AG09319 (cell line): ENCODE measurements around the gene DPRX.

Experiments
- DNase-seq: peaks from one replicate; pipeline ENCODE4 v3.0.0-alpha.2; 2010; ENCODE audit warnings: low read depth; ENCODE audit errors: extremely low read depth
- CTCF ChIP-seq: IDR thresholded peaks from 2 replicates; pipeline ENCODE4 v1.5.1; 2011; ENCODE audit warnings: low read depth, mild to moderate bottlenecking, inconsistent platforms, low read length, moderate library complexity

Gene DPRX

DNA sequence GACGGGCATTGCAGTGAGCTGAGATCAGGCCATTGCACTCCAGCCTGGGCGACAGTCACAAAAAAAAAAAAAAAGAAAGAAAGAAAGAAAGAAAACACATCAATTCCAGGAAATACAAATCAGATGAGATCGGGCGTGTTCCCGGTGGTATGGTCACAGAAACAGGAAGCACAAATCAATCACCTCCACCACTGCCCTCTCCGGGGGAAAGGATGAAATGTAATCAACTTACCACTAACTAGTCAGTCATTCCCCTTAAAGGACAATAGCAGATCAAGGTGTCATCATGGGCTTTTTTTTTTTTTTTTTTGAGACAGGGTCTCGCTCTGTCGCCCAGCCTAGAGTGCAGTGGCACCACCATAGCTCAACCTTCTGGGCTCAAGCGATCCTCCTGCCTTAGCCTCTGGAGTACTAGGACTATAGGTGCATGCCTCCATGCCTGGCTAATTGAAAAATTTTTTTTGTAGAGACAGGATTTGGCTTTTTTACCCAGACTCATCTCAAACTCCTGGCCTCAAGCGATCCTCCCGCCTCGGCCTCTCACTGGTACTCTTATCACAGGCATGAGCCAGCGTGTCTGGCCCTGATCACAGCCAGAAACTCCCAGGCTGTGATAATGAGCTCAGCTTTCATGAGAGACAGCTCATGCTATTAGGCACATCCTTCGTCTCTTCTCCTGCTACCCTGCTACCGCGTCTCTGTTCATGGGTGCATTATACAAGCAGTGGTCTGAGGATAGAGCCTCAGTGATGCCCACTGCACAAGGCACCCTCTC is 6.8 kb upstream of the DPRX start:
- TF ChIP-seq CTCF = no peak
- DNase-seq = no peak

GRCh38 chr19:53626486-53626885 is 5.3 kb upstream of the DPRX start:
- no peak for DNase-seq
- TF ChIP-seq CTCF = no peak

- no peak for DNase-seq
- TF ChIP-seq CTCF = no peak
Observed at GRCh38 chr19:53626976-53627375, 4.8 kb upstream of the DPRX start.

DNA sequence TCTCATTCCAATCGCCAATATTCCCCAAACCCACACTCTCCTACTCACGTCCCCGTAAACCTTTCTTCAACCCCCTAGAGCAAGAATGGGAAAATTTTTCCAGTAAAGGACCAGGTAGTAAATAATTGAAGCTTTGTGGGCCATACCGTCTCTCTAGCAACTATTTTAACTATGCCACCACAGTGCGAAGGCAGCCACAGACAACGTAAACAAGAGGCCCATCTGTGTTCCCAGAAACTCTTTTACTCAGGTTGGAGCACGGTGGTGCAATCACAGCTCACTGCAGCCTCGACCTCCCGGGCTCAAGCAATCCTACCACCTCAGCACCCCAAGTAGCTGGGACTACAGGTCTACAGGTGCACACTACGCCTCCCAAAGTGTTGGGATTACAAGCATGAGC is 3.0 kb downstream of the DPRX start:
- TF ChIP-seq CTCF = no peak
- DNase-seq = no peak

GRCh38 chr19:53639471-53639870 is 7.7 kb downstream of the DPRX start:
- TF ChIP-seq CTCF = no peak
- no peak for DNase-seq

DNA sequence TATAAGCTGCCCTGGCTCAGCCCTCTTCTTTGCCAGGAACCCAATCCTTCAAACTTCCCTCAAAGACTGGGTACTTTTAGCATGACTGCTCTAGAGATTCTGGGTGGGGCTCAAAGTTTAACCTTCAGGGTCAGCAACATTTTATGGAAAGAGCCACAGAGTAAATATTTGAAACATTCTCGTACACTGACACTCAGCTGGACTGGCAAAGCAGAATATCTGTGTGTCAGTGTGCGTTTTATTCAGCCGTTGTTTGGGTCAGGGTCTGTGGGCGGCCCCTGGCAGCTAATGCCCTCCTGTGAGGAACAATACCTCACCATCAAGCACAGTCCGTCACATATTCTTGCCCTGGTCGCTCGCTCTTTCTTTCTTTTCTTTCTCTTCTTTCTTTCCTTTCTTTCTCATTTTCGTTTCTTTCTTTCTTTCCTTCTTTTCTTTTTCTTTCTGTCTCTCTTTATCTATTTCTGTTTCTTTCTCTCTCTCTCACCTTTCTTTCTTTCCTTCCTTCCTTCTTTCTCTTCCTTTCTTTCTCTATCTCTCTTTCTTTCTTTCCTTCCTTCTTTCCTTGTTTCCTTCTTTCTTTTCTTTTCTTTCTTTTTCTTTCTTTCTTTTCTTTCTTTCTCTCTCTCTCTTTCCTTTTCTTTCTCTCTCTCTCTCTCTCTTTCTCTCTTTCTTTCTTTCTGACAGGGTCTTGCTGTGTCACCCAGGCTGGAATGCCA is 10.7 kb downstream of the DPRX start:
- TF ChIP-seq CTCF = no peak
- no peak for DNase-seq

DNA sequence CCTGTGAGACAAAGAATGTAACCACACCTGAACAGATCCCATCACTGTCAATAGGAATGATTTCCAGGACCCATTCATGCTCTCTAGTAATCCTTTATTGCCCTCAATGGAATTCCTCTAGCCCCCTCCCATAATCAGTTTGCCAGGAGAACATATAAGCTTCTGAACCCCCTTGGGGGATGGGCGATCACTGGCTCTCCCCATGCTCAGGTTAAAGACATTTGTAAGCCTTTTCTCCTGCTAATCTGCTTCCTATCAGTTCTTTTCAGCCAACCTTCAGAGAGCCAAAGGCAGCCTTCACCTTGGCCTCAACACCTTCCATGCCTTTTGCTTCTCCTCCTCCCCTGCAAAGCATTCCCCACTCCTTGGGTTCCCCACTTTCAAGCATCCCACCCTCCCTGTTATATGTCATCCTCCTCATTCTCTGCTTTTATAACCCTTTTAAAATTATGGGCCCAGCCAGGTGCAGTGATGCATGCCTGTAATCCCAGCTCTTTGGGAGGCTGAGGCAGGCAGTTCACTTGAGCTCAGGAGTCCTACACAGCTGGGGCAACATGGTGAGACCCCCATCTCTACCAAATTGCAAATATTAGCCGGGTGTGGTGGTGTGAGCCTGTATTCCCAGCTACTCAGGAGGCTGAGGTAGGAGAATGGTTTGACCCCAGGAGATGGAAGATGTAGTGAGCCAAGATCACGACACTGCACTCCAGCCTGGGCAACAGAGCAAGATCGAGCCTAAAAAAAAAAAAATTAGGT is 12.4 kb downstream of the DPRX start:
- no peak for TF ChIP-seq CTCF
- DNase-seq = no peak
